Stimulated activated CD8-positive, alpha-beta memory T cell treated with anti-CD3 and anti-CD28 coated beads, Interleukin-12 subunit alpha, Interleukin-12 subunit beta, amount 100 ng/mL, for 1 hour (primary cell): ENCODE measurements around the gene CABCOCO1.

ENCODE experiments used
- DNase-seq: peaks from one replicate; pipeline ENCODE4 v3.0.0-alpha.2; 2020; ENCODE audit warnings: low read depth

The CABCOCO1 gene

GRCh38 chr10:61785473-61786105 is 122.9 kb downstream of the CABCOCO1 start:
- DNase-seq: no peak

GRCh38 chr10:61786728-61787127 is 124.0 kb downstream of the CABCOCO1 start:
- DNase-seq: no peak

- no peak for DNase-seq
Observed at GRCh38 chr10:61787170-61787569, 124.4 kb downstream of the CABCOCO1 start.

GRCh38 chr10:61789031-61789430 is 126.3 kb downstream of the CABCOCO1 start:
- no peak for DNase-seq

- DNase-seq: no peak
Observed at GRCh38 chr10:61791216-61791615, 128.5 kb downstream of the CABCOCO1 start.

- no peak for DNase-seq
Observed at GRCh38 chr10:61792097-61792716, 129.5 kb downstream of the CABCOCO1 start.

GRCh38 chr10:61792921-61793320 is 130.2 kb downstream of the CABCOCO1 start:
- DNase-seq: no peak

- no peak for DNase-seq
Observed at GRCh38 chr10:61793760-61794703, 131.3 kb downstream of the CABCOCO1 start.

- DNase-seq: no peak
Observed at GRCh38 chr10:61795147-61795546, 132.4 kb downstream of the CABCOCO1 start.

- DNase-seq: no peak
Observed at GRCh38 chr10:61795551-61795950, 132.8 kb downstream of the CABCOCO1 start.

- DNase-seq: no peak
Observed at GRCh38 chr10:61796785-61797184, 134.1 kb downstream of the CABCOCO1 start.

- DNase-seq: no peak
Observed at GRCh38 chr10:61797304-61798153, 134.8 kb downstream of the CABCOCO1 start.

GRCh38 chr10:61798713-61799112 is 136.0 kb downstream of the CABCOCO1 start:
- no peak for DNase-seq

- DNase-seq: no peak
Observed at GRCh38 chr10:61801484-61801883, 138.8 kb downstream of the CABCOCO1 start.

GRCh38 chr10:61803269-61803668 is 140.5 kb downstream of the CABCOCO1 start:
- no peak for DNase-seq

- DNase-seq: no peak
Observed at GRCh38 chr10:61804414-61804813, 141.7 kb downstream of the CABCOCO1 start.

GRCh38 chr10:61805091-61805490 is 142.4 kb downstream of the CABCOCO1 start:
- DNase-seq: no peak

GRCh38 chr10:61810263-61810662 is 147.5 kb downstream of the CABCOCO1 start:
- DNase-seq: no peak

GRCh38 chr10:61812052-61812721 is 149.5 kb downstream of the CABCOCO1 start:
- no peak for DNase-seq

GRCh38 chr10:61812920-61813319 is 150.2 kb downstream of the CABCOCO1 start:
- DNase-seq: no peak

GRCh38 chr10:61814160-61814559 is 151.4 kb downstream of the CABCOCO1 start:
- DNase-seq: no peak
